Neural cell (in vitro differentiated cells): ENCODE measurements around the gene RNF133. TPM values are rescaled to one million over a fixed set of nuclear protein-coding genes. Genes with fewer than 3 reads are reported as not detected.

Experiments used
- H2AFZ ChIP-seq: fragments of 200-600, 300-800 bp; sonication (generic), shearing (Covaris generic); 2 replicates; pipeline ENCODE4 v1.6.0; 2014; ENCODE audit warnings: low read depth, mild to moderate bottlenecking, antibody characterized with exemption, low read length, moderate library complexity
- H3F3A ChIP-seq: fragments of 200-600 bp; shearing (Covaris generic); 2 replicates; pipeline ENCODE4 v1.6.1; 2016; ENCODE audit warnings: mild to moderate bottlenecking, moderate library complexity, mixed read lengths, antibody characterized with exemption, low read length; ENCODE audit not compliant: insufficient read depth, poor library complexity, severe bottlenecking
- H3K27ac ChIP-seq: fragments of 200-600, 300-800 bp; sonication (generic), shearing (Covaris generic); 2 replicates; pipeline ENCODE4 v1.5.1; 2014; ENCODE audit warnings: mild to moderate bottlenecking, low read length, moderate library complexity
- H3K27me3 ChIP-seq: fragments of 300-800, 200-600 bp; sonication (generic), shearing (Covaris generic); 2 replicates; pipeline ENCODE4 v1.6.0; 2014; ENCODE audit warnings: mild to moderate bottlenecking, low read depth, low read length, moderate library complexity; ENCODE audit not compliant: insufficient read depth
- H3K36me3 ChIP-seq: fragments of 300-800, 200-600 bp; sonication (generic), shearing (Covaris generic); 2 replicates; pipeline ENCODE4 v1.5.1; 2014; ENCODE audit warnings: mild to moderate bottlenecking, antibody characterized with exemption, low read length, moderate library complexity; ENCODE audit not compliant: insufficient read depth
- H3K4me2 ChIP-seq: fragments of 300-800, 200-600 bp; sonication (generic), shearing (Covaris generic); 2 replicates; pipeline ENCODE4 v1.6.0; 2014; ENCODE audit warnings: mild to moderate bottlenecking, low read length
- H3K4me3 ChIP-seq: fragments of 300-800, 200-600 bp; sonication (generic), shearing (Covaris generic); 2 replicates; pipeline ENCODE4 v1.5.1; 2014; ENCODE audit warnings: mild to moderate bottlenecking, low read length, moderate library complexity
- H3K79me2 ChIP-seq: fragments of 200-600 bp; shearing (Covaris generic); replicated peaks from 2 replicates; pipeline ENCODE4 v1.6.0; 2014; ENCODE audit warnings: mild to moderate bottlenecking, low read length, moderate library complexity; ENCODE audit not compliant: insufficient read depth
- H3K9ac ChIP-seq: fragments of 300-800, 200-600 bp; sonication (generic), shearing (Covaris generic); 2 replicates; pipeline ENCODE4 v1.6.1; 2016; ENCODE audit warnings: mild to moderate bottlenecking, low read length, mixed read lengths
- H3K9me2 ChIP-seq: fragments of 200-600 bp; shearing (Covaris generic); 2 replicates; pipeline ENCODE4 v1.6.1; 2016; ENCODE audit warnings: mild to moderate bottlenecking, low read length, mixed read lengths; ENCODE audit not compliant: insufficient read depth
- H3K9me3 ChIP-seq: fragments of 200-600, 300-800 bp; sonication (generic), shearing (Covaris generic); 2 replicates; pipeline ENCODE4 v1.6.1; 2016; ENCODE audit warnings: mild to moderate bottlenecking, mixed run types, low read length, moderate library complexity, mixed read lengths
- H4K20me1 ChIP-seq: fragments of 200-600 bp; shearing (Covaris generic); 2 replicates; pipeline ENCODE4 v1.6.1; 2016; ENCODE audit warnings: mild to moderate bottlenecking, mixed run types; ENCODE audit not compliant: insufficient read depth
- EP300 ChIP-seq: fragments of 450-650 bp; conservative IDR thresholded peaks from 2 replicates; pipeline ENCODE4 v1.6.1; 2014; ENCODE audit warnings: antibody characterized with exemption, mild to moderate bottlenecking, moderate library complexity; ENCODE audit not compliant: poor library complexity, severe bottlenecking
- EZH2 ChIP-seq: fragments of 200-600, 300-800 bp; shearing (Covaris generic), sonication (generic); IDR thresholded peaks from 2 replicates; pipeline ENCODE4 v1.6.1; 2014; ENCODE audit warnings: antibody characterized with exemption, low read length, borderline replicate concordance, mild to moderate bottlenecking; ENCODE audit not compliant: insufficient read depth, poor library complexity, severe bottlenecking
- MXI1 ChIP-seq: fragments of 450-650 bp; conservative IDR thresholded peaks from 2 replicates; pipeline ENCODE4 v1.6.1; 2014; ENCODE audit warnings: antibody characterized with exemption, mild to moderate bottlenecking; ENCODE audit not compliant: poor library complexity, severe bottlenecking
- POLR2AphosphoS5 ChIP-seq: IDR thresholded peaks from 2 replicates; pipeline ENCODE4 v1.6.1; 2012
- RAD21 ChIP-seq: fragments of 450-650 bp; conservative IDR thresholded peaks from 2 replicates; pipeline ENCODE4 v1.6.1; 2014; ENCODE audit warnings: antibody characterized with exemption, mild to moderate bottlenecking, moderate library complexity
- SMC3 ChIP-seq: fragments of 450-650 bp; conservative IDR thresholded peaks from 2 replicates; pipeline ENCODE4 v1.6.1; 2014; ENCODE audit warnings: antibody characterized with exemption, mild to moderate bottlenecking, moderate library complexity; ENCODE audit not compliant: poor library complexity
- TAF1 ChIP-seq: IDR thresholded peaks from 2 replicates; pipeline ENCODE4 v1.6.1; 2012; ENCODE audit warnings: low read depth
- polyA plus RNA-seq: library from polyadenylated mRNA; depleted of rRNA; stranded (reverse); fragments of >200 nt; gene quantifications from 2 replicates; pipeline ENCODE4 v1.2.3, GENCODE V29; 2014
- TF ChIP-seq, protein P1 (sequence below): IDR thresholded peaks from 2 replicates; pipeline ENCODE4 v1.6.1; 2012; ENCODE audit warnings: borderline replicate concordance
- TF ChIP-seq, protein P2 (sequence below): fragments of 450-650 bp; IDR thresholded peaks from 2 replicates; pipeline ENCODE4 v1.5.1; 2014; ENCODE audit warnings: antibody characterized with exemption, mild to moderate bottlenecking, moderate library complexity; ENCODE audit not compliant: poor library complexity, severe bottlenecking

RNF133 gene
- polyA plus RNA-seq, 1 donor from 2014 or later, result not detected

DNA sequence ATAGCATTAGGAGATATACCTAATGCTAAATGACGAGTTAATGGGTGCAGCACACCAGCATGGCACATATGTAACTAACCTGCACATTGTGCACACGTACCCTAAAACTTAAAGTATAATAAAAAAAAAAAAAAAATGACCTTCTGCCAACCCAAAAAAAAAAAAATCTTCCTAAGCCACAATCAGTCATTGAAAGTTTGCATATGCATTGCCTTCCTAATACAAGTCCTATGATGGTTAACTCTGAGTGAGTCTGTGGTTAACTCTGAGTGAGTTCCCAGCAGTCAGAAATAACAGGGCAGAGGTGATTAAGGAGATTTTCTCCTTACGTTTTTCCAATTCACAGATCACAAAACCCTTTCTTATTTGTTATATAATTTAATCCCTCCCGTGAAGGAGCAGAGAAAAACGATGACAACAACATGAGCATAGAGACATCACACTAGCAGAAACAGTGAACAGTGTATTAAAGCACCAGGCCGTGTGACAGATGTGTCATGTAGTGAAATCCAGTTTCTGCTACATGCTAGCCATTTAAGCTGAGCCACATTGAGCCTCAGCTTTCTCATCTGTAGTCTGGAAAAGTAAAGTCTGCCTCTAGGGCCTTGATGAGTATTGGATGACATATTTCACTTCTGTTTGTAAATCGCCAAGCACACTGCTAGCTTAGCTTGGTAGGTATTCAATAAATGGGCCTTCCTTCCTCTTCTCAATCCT is 11.2 kb upstream of the RNF133 start:
- Histone ChIP-seq H4K20me1 (no peaks in the 10 kb centered on the region), H3K9me2 (no peaks in the 10 kb centered on the region), H3K4me3 (no peak overlapping the region), H3K27ac (no peak overlapping the region), H3F3A (no peaks in the 10 kb centered on the region), H3K9ac (no peak overlapping the region), H3K4me2 (no peak overlapping the region), H3K79me2 (no peaks in the 10 kb centered on the region), H2AFZ (no peak overlapping the region), H3K9me3 (no peaks in the 10 kb centered on the region), H3K36me3 (no peaks in the 10 kb centered on the region), H3K27me3 (no peaks in the 10 kb centered on the region)
- no peak for TF ChIP-seq MXI1
- no peak for TF ChIP-seq EP300
- TF ChIP-seq TAF1, result no peak
- no peak for TF ChIP-seq RAD21
- TF ChIP-seq POLR2AphosphoS5, result no peak
- no peak for TF ChIP-seq SMC3
- no peak for TF ChIP-seq EZH2
- TF ChIP-seq, protein P1, sequence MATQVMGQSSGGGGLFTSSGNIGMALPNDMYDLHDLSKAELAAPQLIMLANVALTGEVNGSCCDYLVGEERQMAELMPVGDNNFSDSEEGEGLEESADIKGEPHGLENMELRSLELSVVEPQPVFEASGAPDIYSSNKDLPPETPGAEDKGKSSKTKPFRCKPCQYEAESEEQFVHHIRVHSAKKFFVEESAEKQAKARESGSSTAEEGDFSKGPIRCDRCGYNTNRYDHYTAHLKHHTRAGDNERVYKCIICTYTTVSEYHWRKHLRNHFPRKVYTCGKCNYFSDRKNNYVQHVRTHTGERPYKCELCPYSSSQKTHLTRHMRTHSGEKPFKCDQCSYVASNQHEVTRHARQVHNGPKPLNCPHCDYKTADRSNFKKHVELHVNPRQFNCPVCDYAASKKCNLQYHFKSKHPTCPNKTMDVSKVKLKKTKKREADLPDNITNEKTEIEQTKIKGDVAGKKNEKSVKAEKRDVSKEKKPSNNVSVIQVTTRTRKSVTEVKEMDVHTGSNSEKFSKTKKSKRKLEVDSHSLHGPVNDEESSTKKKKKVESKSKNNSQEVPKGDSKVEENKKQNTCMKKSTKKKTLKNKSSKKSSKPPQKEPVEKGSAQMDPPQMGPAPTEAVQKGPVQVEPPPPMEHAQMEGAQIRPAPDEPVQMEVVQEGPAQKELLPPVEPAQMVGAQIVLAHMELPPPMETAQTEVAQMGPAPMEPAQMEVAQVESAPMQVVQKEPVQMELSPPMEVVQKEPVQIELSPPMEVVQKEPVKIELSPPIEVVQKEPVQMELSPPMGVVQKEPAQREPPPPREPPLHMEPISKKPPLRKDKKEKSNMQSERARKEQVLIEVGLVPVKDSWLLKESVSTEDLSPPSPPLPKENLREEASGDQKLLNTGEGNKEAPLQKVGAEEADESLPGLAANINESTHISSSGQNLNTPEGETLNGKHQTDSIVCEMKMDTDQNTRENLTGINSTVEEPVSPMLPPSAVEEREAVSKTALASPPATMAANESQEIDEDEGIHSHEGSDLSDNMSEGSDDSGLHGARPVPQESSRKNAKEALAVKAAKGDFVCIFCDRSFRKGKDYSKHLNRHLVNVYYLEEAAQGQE, result no peak
- TF ChIP-seq, protein P2, sequence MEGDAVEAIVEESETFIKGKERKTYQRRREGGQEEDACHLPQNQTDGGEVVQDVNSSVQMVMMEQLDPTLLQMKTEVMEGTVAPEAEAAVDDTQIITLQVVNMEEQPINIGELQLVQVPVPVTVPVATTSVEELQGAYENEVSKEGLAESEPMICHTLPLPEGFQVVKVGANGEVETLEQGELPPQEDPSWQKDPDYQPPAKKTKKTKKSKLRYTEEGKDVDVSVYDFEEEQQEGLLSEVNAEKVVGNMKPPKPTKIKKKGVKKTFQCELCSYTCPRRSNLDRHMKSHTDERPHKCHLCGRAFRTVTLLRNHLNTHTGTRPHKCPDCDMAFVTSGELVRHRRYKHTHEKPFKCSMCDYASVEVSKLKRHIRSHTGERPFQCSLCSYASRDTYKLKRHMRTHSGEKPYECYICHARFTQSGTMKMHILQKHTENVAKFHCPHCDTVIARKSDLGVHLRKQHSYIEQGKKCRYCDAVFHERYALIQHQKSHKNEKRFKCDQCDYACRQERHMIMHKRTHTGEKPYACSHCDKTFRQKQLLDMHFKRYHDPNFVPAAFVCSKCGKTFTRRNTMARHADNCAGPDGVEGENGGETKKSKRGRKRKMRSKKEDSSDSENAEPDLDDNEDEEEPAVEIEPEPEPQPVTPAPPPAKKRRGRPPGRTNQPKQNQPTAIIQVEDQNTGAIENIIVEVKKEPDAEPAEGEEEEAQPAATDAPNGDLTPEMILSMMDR, result no peak

- Histone ChIP-seq H3K36me3 (no peaks in the 10 kb centered on the region), H3K4me2 (no peak overlapping the region), H3K9me2 (no peaks in the 10 kb centered on the region), H3K27ac (no peak overlapping the region), H3K4me3 (no peak overlapping the region), H4K20me1 (no peaks in the 10 kb centered on the region), H3K9me3 (no peaks in the 10 kb centered on the region), H2AFZ (no peak overlapping the region), H3K27me3 (no peaks in the 10 kb centered on the region), H3K9ac (no peak overlapping the region), H3F3A (no peaks in the 10 kb centered on the region), H3K79me2 (no peaks in the 10 kb centered on the region)
- TF ChIP-seq EP300 (no peak), POLR2AphosphoS5 (no peak), EZH2 (no peak)
- TF ChIP-seq, protein P1, result no peak
- TF ChIP-seq, protein P2, result no peak
Measured at GRCh38 chr7:122706836-122707235, 7.9 kb upstream of the RNF133 start.
